SK-N-SH (cell line): ENCODE measurements around the gene VWA5B2. TPM values are rescaled to one million over a fixed set of nuclear protein-coding genes. Genes with fewer than 3 reads are reported as not detected.

Experiments used
- CTCF ChIA-PET: fragments of 300-600, 350-600 bp; formaldehyde crosslinking; extraction: SDS; loops from one replicate; lab custom pipeline; 2021; lab: Yijun Ruan, JAX
- POLR2A ChIA-PET: fragments of 350-600 bp; sonication (Branson Sonifier 250); formaldehyde crosslinking; extraction: SDS; loops from one replicate; lab custom pipeline; 2020; ENCODE audit warnings: antibody characterized with exemption, inconsistent platforms; lab: Yijun Ruan, JAX
- DNase-seq: peaks from one replicate; pipeline ENCODE4 v3.0.0; 2012
- H2AFZ ChIP-seq: fragments of 200-600 bp; sonication (generic); 2 replicates; pipeline ENCODE4 v1.8.1; 2016; ENCODE audit warnings: antibody characterized with exemption, mild to moderate bottlenecking, low read depth
- H3F3A ChIP-seq: fragments of 200-600 bp; sonication (generic); replicated peaks from 2 replicates; pipeline ENCODE3; 2016; ENCODE audit warnings: antibody characterized with exemption, mild to moderate bottlenecking; ENCODE audit not compliant: insufficient read depth
- H3K27ac ChIP-seq, 2 experiments: fragments of 200-500 bp in 1 of 2; fragments of 200-600 bp in 1 of 2; sonication (Bioruptor generic) in 1 of 2; sonication (generic), shearing (Covaris generic) in 1 of 2; 2 replicates each; pipeline versions ENCODE4 v1.5.1 to v1.6.1; 2014 to 2016; ENCODE audit warnings: low read depth in 2 of 2, inconsistent platforms in 1 of 2, low read length in 1 of 2, mild to moderate bottlenecking in 1 of 2, mixed read lengths in 1 of 2
- H3K27me3 ChIP-seq: fragments of 200-600 bp; sonication (generic), shearing (Covaris generic); 2 replicates; pipeline ENCODE4 v1.6.1; 2016; ENCODE audit warnings: mixed run types; ENCODE audit not compliant: insufficient read depth
- H3K36me3 ChIP-seq, 2 experiments: fragments of 200-500 bp in 1 of 2; fragments of 200-600 bp in 1 of 2; sonication (Bioruptor generic) in 1 of 2; sonication (generic) in 1 of 2; replicated peaks in 1 of 2; 2 replicates each; pipeline versions ENCODE3 to v1.5.1; 2014 to 2016; ENCODE audit warnings: low read length in 1 of 2, mild to moderate bottlenecking in 1 of 2; ENCODE audit not compliant: insufficient read depth in 2 of 2, control insufficient read depth in 1 of 2
- H3K4me1 ChIP-seq, 2 experiments: fragments of 200-500 bp in 1 of 2; fragments of 200-600 bp in 1 of 2; sonication (Bioruptor generic) in 1 of 2; sonication (generic), shearing (Covaris generic) in 1 of 2; 2 replicates each; pipeline versions ENCODE4 v1.5.1 to v1.6.1; 2014 to 2016; ENCODE audit warnings: low read depth in 1 of 2, low read length in 1 of 2, mixed run types in 1 of 2; ENCODE audit not compliant: insufficient read depth in 2 of 2, control insufficient read depth in 1 of 2
- H3K4me2 ChIP-seq: fragments of 200-600 bp; sonication (generic), shearing (Covaris generic); 2 replicates; pipeline ENCODE4 v1.6.1; 2017; ENCODE audit warnings: mixed run types
- H3K4me3 ChIP-seq, 2 experiments: fragments of 200-500 bp in 1 of 2; fragments of 200-600 bp in 1 of 2; sonication (Bioruptor generic) in 1 of 2; sonication (generic), shearing (Covaris generic) in 1 of 2; 2 replicates each; pipeline versions ENCODE4 v1.5.1 to v1.8.1; 2014 to 2016; ENCODE audit warnings: low read depth in 2 of 2, inconsistent platforms in 1 of 2, low read length in 1 of 2, mild to moderate bottlenecking in 1 of 2, mixed read lengths in 1 of 2, moderate library complexity in 1 of 2
- H3K79me2 ChIP-seq: fragments of 200-600 bp; sonication (generic); 2 replicates; pipeline ENCODE4 v1.8.1; 2017; ENCODE audit warnings: mild to moderate bottlenecking; ENCODE audit not compliant: insufficient read depth
- H3K9ac ChIP-seq: fragments of 200-600 bp; sonication (generic); 2 replicates; pipeline ENCODE4 v1.6.1; 2017; ENCODE audit warnings: mixed run types
- H3K9me2 ChIP-seq: fragments of 200-600 bp; sonication (generic); 2 replicates; pipeline ENCODE4 v1.6.1; 2017; ENCODE audit warnings: mixed run types
- H3K9me3 ChIP-seq: fragments of 200-600 bp; sonication (generic); 2 replicates; pipeline ENCODE4 v1.6.1; 2017; ENCODE audit warnings: mixed run types, mild to moderate bottlenecking, moderate library complexity
- H4K20me1 ChIP-seq: fragments of 200-600 bp; sonication (generic); 2 replicates; pipeline ENCODE4 v1.6.1; 2017; ENCODE audit warnings: mild to moderate bottlenecking, mixed run types; ENCODE audit not compliant: insufficient read depth
- ELF1 ChIP-seq: IDR thresholded peaks from 2 replicates; pipeline ENCODE4 v1.4.0; 2012
- FOSL2 ChIP-seq: IDR thresholded peaks from 2 replicates; pipeline ENCODE4 v1.4.0; 2012; ENCODE audit warnings: low read depth, mild to moderate bottlenecking, moderate library complexity, borderline replicate concordance
- FOXJ3 ChIP-seq: sonication (generic); formaldehyde crosslinking; IDR thresholded peaks from 2 replicates; pipeline ENCODE4 v1.5.1; 2020; ENCODE audit warnings: mild to moderate bottlenecking, missing genetic modification reagents
- GABPA ChIP-seq: IDR thresholded peaks from 2 replicates; pipeline ENCODE4 v1.4.0; 2012; ENCODE audit warnings: low read depth, mild to moderate bottlenecking
- GATA2 ChIP-seq: sonication (generic); formaldehyde crosslinking; IDR thresholded peaks from 2 replicates; pipeline ENCODE4 v1.5.0; 2020; ENCODE audit warnings: mild to moderate bottlenecking, missing genetic modification reagents
- JUND ChIP-seq: IDR thresholded peaks from 2 replicates; pipeline ENCODE4 v1.4.0; 2012
- MEF2A ChIP-seq: IDR thresholded peaks from 2 replicates; pipeline ENCODE4 v1.4.0; 2012; ENCODE audit warnings: low read depth, borderline replicate concordance
- NRF1 ChIP-seq: IDR thresholded peaks from 2 replicates; pipeline ENCODE4 v1.6.1; 2012; ENCODE audit warnings: low read depth, mild to moderate bottlenecking, low read length
- PBX3 ChIP-seq: IDR thresholded peaks from 2 replicates; pipeline ENCODE4; 2012
- POLR2AphosphoS5 ChIP-seq: IDR thresholded peaks from 2 replicates; pipeline ENCODE4 v1.6.1; 2012; ENCODE audit warnings: low read depth, low read length
- SMC3 ChIP-seq: IDR thresholded peaks from 2 replicates; pipeline ENCODE4 v1.6.1; 2012; ENCODE audit warnings: low read depth, low read length, improper control_type of control experiment
- TAF1 ChIP-seq: IDR thresholded peaks from 2 replicates; pipeline ENCODE4 v1.6.1; 2012; ENCODE audit warnings: low read depth, mild to moderate bottlenecking, low read length, moderate library complexity, borderline replicate concordance
- TEAD4 ChIP-seq: IDR thresholded peaks from 2 replicates; pipeline ENCODE4 v1.4.0; 2012; ENCODE audit warnings: mild to moderate bottlenecking, borderline replicate concordance; ENCODE audit not compliant: insufficient read depth
- USF2 ChIP-seq: fragments of 150-350 bp; IDR thresholded peaks from 2 replicates; pipeline ENCODE4 v1.6.1; 2017; ENCODE audit warnings: antibody characterized with exemption, low read length, low read depth, borderline replicate concordance
- WGBS: methylation state at CpG from one replicate; pipeline ENCODE4 v1.1.6; 2017; ENCODE audit warnings: low lambda C conversion rate; 5-methylcytosine and 5-hydroxymethylcytosine counted together
- polyA plus RNA-seq, 3 experiments: library from polyadenylated mRNA; depleted of rRNA; stranded (reverse); fragments of >200 nt; gene quantifications; 2 replicates each; pipeline ENCODE4 v1.2.3, GENCODE V29; 2012
- TF ChIP-seq, protein P1 (sequence below): IDR thresholded peaks from 2 replicates; pipeline ENCODE4 v1.4.0; 2012; ENCODE audit warnings: low read depth, borderline replicate concordance
- TF ChIP-seq, protein P2 (sequence below): fragments of 200-600 bp; sonication (generic); IDR thresholded peaks from 2 replicates; pipeline ENCODE4 v1.6.1; 2017; ENCODE audit warnings: antibody characterized with exemption, mild to moderate bottlenecking, moderate library complexity
- TF ChIP-seq, protein P3 (sequence below): IDR thresholded peaks from 2 replicates; pipeline ENCODE4 v1.6.1; 2012; ENCODE audit warnings: mild to moderate bottlenecking, low read depth, low read length, moderate library complexity

The VWA5B2 gene
- polyA plus RNA-seq, 1 of the 3 experiments (the other 2 are of a cell fraction) = 0.08 TPM

DNA sequence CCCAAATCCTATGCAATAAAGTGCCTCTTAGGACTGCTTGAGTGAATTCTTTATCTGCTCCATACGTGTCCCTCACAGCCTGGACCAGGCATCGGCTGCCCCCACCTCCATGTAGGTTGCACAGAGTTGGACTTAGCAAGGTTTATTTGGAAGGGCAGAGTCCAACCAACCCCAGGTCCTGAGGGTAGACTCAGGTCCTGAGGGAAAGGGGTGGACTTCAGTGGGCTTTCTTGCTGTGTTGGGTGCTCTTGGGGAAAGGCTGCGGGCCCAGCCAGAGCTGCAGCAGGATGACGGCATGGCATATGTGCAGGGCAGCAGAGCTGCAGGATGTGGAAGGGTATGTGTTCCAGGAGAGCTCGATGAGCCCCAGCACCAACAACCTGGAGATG lies 12.9 kb downstream of the VWA5B2 start:
- ChIA-PET POLR2A (interaction anchor here (0.9 to 1.2 kb wide), 2 partner anchors 10 to 12 kb away, joined by 3 read pairs; no protein-coding TSS in a partner anchor), CTCF (interaction anchor here (1.3 to 3.6 kb wide), 4 partner anchors 10 to 346 kb away, joined by 5 to 18 read pairs (median 12); partner anchors contain the start of gene VWA5B2)

More for the DNA sequence above, 12.9 kb downstream of the VWA5B2 start:
- no peak for DNase-seq
- no peak overlapping the region for H3K4me2 ChIP-seq
- no peak overlapping the region for H3K27ac ChIP-seq
- no peak for TF ChIP-seq TEAD4
- TF ChIP-seq NRF1 = no peak
- no peak for TF ChIP-seq GATA2
- no peak for TF ChIP-seq FOXJ3 (CRISPR knock-in tag)
- no peak for TF ChIP-seq JUND
- no peak for TF ChIP-seq TAF1
- TF ChIP-seq SMC3 = no peak
- TF ChIP-seq, protein P1, sequence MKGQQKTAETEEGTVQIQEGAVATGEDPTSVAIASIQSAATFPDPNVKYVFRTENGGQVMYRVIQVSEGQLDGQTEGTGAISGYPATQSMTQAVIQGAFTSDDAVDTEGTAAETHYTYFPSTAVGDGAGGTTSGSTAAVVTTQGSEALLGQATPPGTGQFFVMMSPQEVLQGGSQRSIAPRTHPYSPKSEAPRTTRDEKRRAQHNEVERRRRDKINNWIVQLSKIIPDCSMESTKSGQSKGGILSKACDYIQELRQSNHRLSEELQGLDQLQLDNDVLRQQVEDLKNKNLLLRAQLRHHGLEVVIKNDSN = no peak
- TF ChIP-seq, protein P2, sequence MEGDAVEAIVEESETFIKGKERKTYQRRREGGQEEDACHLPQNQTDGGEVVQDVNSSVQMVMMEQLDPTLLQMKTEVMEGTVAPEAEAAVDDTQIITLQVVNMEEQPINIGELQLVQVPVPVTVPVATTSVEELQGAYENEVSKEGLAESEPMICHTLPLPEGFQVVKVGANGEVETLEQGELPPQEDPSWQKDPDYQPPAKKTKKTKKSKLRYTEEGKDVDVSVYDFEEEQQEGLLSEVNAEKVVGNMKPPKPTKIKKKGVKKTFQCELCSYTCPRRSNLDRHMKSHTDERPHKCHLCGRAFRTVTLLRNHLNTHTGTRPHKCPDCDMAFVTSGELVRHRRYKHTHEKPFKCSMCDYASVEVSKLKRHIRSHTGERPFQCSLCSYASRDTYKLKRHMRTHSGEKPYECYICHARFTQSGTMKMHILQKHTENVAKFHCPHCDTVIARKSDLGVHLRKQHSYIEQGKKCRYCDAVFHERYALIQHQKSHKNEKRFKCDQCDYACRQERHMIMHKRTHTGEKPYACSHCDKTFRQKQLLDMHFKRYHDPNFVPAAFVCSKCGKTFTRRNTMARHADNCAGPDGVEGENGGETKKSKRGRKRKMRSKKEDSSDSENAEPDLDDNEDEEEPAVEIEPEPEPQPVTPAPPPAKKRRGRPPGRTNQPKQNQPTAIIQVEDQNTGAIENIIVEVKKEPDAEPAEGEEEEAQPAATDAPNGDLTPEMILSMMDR = no peak
- no peak for TF ChIP-seq USF2
- TF ChIP-seq POLR2AphosphoS5 = no peak
- TF ChIP-seq ELF1 = no peak
- TF ChIP-seq PBX3 = no peak
- no peak for TF ChIP-seq MEF2A
- TF ChIP-seq GABPA = no peak
- TF ChIP-seq, protein P3, sequence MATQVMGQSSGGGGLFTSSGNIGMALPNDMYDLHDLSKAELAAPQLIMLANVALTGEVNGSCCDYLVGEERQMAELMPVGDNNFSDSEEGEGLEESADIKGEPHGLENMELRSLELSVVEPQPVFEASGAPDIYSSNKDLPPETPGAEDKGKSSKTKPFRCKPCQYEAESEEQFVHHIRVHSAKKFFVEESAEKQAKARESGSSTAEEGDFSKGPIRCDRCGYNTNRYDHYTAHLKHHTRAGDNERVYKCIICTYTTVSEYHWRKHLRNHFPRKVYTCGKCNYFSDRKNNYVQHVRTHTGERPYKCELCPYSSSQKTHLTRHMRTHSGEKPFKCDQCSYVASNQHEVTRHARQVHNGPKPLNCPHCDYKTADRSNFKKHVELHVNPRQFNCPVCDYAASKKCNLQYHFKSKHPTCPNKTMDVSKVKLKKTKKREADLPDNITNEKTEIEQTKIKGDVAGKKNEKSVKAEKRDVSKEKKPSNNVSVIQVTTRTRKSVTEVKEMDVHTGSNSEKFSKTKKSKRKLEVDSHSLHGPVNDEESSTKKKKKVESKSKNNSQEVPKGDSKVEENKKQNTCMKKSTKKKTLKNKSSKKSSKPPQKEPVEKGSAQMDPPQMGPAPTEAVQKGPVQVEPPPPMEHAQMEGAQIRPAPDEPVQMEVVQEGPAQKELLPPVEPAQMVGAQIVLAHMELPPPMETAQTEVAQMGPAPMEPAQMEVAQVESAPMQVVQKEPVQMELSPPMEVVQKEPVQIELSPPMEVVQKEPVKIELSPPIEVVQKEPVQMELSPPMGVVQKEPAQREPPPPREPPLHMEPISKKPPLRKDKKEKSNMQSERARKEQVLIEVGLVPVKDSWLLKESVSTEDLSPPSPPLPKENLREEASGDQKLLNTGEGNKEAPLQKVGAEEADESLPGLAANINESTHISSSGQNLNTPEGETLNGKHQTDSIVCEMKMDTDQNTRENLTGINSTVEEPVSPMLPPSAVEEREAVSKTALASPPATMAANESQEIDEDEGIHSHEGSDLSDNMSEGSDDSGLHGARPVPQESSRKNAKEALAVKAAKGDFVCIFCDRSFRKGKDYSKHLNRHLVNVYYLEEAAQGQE = no peak
- TF ChIP-seq FOSL2 = no peak
- H3K9ac ChIP-seq = no peak overlapping the region
- H3K4me3 ChIP-seq = no peak overlapping the region
- H3K36me3 ChIP-seq = peaks cover 6 to 38% of the 10 kb centered on the region in 2 experiments
- H3K9me2 ChIP-seq = no peaks in the 10 kb centered on the region
- H3K4me1 ChIP-seq = no peaks in the 10 kb centered on the region; a peak in 1 of 4 replicates
- no peaks in the 10 kb centered on the region for H3K27me3 ChIP-seq
- WGBS = 80% methylated on average over 3 of the region's 5 CpGs
- H3K79me2 ChIP-seq = peaks cover 8% of the 10 kb centered on the region
- H2AFZ ChIP-seq = no peak overlapping the region
- 0 out of 2 replicates have a peak, but pooled peaks cover 11% of the 10 kb centered on the region for H4K20me1 ChIP-seq
- H3F3A ChIP-seq = no peaks in the 10 kb centered on the region
- H3K9me3 ChIP-seq = no peaks in the 10 kb centered on the region
